Adrenal gland (tissue), 12 donors: Measurements from ENCODE around the gene PEX3. TPM values are rescaled to one million over a fixed set of nuclear protein-coding genes. Genes with fewer than 3 reads are reported as not detected.

ENCODE experiments used
- DNase-seq, 7 donors: peaks; one replicate each; pipeline ENCODE4 v3.0.0-alpha.2; 2019 to 2020
- H3K27ac ChIP-seq, 5 donors: fragments of 200-600 bp; sonication (generic) in 4 of 5; 1 replicate in 3 of 5; 2 replicates in 2 of 5; pipeline versions ENCODE4 v1.5.1 to v1.8.0; 2016 to 2020; ENCODE audit warnings: mild to moderate bottlenecking in 1 of 5
- H3K27me3 ChIP-seq: fragments of 200-600 bp; 2 replicates; pipeline ENCODE4 v1.8.0; 2021
- H3K36me3 ChIP-seq, 2 donors: fragments of 200-600 bp; replicated peaks in 1 of 2; 1 replicate in 1 of 2; 2 replicates in 1 of 2; pipeline versions ENCODE4 v1.5.1 to v1.8.0; 2018 to 2022
- H3K4me1 ChIP-seq, 2 donors: fragments of 200-600 bp; replicated peaks in 1 of 2; 1 replicate in 1 of 2; 2 replicates in 1 of 2; pipeline versions ENCODE4 v1.5.1 to v1.8.0; 2018 to 2021
- H3K4me3 ChIP-seq, 4 donors: fragments of 200-600 bp; sonication (generic) in 3 of 4; one replicate each; pipeline ENCODE4 v1.5.1; 2016 to 2018
- H3K9me3 ChIP-seq, 3 donors: fragments of 200-600 bp; sonication (generic) in 1 of 3; replicated peaks in 1 of 3; 1 replicate in 2 of 3; 2 replicates in 1 of 3; pipeline versions ENCODE4 v1.5.1 to v1.8.0; 2016 to 2021
- POLR2A ChIP-seq, 2 donors: fragments of 450-650 bp; IDR thresholded peaks; one replicate each; pipeline ENCODE4 v1.6.1; 2017; ENCODE audit warnings: antibody characterized with exemption in 2 of 2, mild to moderate bottlenecking in 2 of 2, moderate library complexity in 1 of 2
- WGBS, 4 donors: extraction: QIAGEN DNeasy Blood & Tissue Kit in 2 of 4; methylation state at CpG; one replicate each; pipeline versions ENCODE4 v1.1.5 to v1.1.7; 2013 to 2017; 5-methylcytosine and 5-hydroxymethylcytosine counted together
- intact Hi-C, 2 donors: fragments of 100-400 bp; cut with DNase I; formaldehyde crosslinking; loops; one replicate each; pipeline versions ENCODE4 v1.14.1 to v1.15.0; 2022 to 2023
- polyA plus RNA-seq, 3 donors: library from polyadenylated mRNA; stranded (reverse); fragments of 200-250 nt in 2 of 3; fragments of 350-450 nt in 1 of 3; fragmentation: Illumina TruSeq in 1 of 3; extraction: RNeasy Lipid Tissue Mini Kit (QIAGEN cat#74804) in 1 of 3; gene quantifications; one replicate each; pipeline ENCODE4 v1.2.3, GENCODE V29; 2013 to 2014
- total RNA-seq, 9 donors: library from RNA; depleted of rRNA in 4 of 9; stranded (reverse); fragments of >200 nt in 4 of 9; fragments of 120-200 nt in 1 of 9; fragmentation: NEBNext Ultra II Directional in 1 of 9; extraction: Animal tissue kit (Norgen Biotek cat#: 25700) in 1 of 9; gene quantifications; one replicate each; pipeline versions ENCODE4 v1.1.0 to v1.2.4, GENCODE V29; 2013 to 2023
- TF ChIP-seq, protein P1 (sequence below), 6 experiments: fragments of 450-650 bp in 4 of 6; fragments of 200-600 bp in 2 of 6; sonication (generic) in 1 of 6; IDR thresholded peaks; 1 replicate in 5 of 6; 2 replicates in 1 of 6; pipeline versions ENCODE4 v1.5.1 to v1.8.0; 2016 to 2021; ENCODE audit warnings: antibody characterized with exemption in 6 of 6, mild to moderate bottlenecking in 2 of 6, moderate library complexity in 1 of 6
- donor health status: healthy with polysubstance abuse.
- donor health status: Bipolar disorder and iron deficiency.
- donor health status: DM: yes; HTN: yes; CAD: no.
- donor health status: DM: no; HTN: no; CAD: no.
- donor health status: DM: no; HTN: no; CAD: no.
- donor health status: DM: yes; HTN: yes; CAD: no.

The PEX3 gene
- total and polyA plus RNA-seq, 12 donors: 16.3 to 165 (median 54.2) TPM

DNA sequence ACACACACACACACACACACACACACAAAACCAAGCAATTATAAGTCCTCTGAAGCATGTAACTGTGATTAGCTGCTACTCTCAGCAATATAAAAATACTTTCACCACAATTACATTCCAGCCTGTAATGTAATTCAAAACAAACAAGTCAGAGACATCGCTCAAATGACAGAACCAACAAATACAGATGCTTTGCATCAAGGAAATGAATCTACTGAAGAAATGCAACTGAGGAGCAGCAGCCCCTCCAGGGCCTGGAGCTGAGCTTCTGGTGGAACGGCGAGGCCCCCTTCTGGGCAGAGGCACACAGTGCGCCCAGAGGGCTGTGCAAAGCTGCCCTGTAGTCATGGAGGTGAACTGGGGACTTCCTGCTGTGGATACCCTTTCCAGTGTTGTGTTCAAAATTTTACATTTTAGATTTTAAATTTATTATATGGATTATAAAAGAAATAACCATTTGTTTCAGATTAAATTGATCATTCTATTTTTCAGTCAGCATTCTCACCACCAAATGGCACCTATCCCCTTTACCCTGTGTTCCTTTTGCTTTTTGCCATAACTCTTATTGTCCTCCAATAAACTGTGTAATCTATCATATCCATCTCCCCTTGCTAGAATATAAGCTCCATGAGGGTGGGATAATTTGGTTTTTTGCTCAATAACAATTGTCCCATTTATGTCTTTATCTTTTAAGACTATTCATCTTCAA lies 23.3 kb upstream of the PEX3 start:
- DNase-seq: peak; percentile 49 to 80 (median 72)
- H3K36me3 ChIP-seq: no peaks in the 10 kb centered on the region

DNA sequence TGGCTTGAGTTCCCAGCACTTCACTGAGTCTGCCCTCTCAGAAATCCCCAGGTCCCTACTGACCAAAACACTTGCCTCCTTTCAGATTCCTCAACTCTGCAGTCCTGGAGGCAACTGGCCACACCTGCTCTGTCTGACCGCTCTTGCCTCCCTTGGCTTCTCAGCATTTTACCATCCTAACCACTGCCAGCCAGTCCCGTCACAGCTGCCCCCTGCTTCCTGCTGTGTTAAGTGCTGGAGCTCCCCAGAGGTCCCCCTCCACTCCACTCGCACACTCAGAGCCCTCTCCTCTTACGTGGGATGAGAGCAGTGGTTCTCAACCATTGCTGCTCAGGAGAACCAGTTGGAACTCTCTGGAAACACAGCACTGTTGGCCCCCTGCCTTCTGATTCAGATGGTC lies 20.6 kb upstream of the PEX3 start:
- Histone ChIP-seq H3K4me3 (no peak overlapping the region), H3K36me3 (no peaks in the 10 kb centered on the region), H3K27me3 (no peaks in the 10 kb centered on the region), H3K9me3 (no peaks in the 10 kb centered on the region), H3K4me1 (no peaks in the 10 kb centered on the region), H3K27ac (no peak overlapping the region)
- no peak for DNase-seq
- 90 to 96% (median 95%) methylated on average over 4 of the region's 4 CpGs for WGBS, 4 donors
- intact Hi-C loops: loop anchor here (5.0 to 10.0 kb wide), 2 partner anchors 735 to 738 kb away; no protein-coding TSS in a partner anchor
- no peak for TF ChIP-seq POLR2A (IDR thresholded peaks at IDR 0.05)
- TF ChIP-seq, protein P1, sequence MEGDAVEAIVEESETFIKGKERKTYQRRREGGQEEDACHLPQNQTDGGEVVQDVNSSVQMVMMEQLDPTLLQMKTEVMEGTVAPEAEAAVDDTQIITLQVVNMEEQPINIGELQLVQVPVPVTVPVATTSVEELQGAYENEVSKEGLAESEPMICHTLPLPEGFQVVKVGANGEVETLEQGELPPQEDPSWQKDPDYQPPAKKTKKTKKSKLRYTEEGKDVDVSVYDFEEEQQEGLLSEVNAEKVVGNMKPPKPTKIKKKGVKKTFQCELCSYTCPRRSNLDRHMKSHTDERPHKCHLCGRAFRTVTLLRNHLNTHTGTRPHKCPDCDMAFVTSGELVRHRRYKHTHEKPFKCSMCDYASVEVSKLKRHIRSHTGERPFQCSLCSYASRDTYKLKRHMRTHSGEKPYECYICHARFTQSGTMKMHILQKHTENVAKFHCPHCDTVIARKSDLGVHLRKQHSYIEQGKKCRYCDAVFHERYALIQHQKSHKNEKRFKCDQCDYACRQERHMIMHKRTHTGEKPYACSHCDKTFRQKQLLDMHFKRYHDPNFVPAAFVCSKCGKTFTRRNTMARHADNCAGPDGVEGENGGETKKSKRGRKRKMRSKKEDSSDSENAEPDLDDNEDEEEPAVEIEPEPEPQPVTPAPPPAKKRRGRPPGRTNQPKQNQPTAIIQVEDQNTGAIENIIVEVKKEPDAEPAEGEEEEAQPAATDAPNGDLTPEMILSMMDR (IDR thresholded peaks at IDR 0.05): no peak

More for the DNA sequence above, 23.3 kb upstream of the PEX3 start:
- no peaks in the 10 kb centered on the region for H3K27me3 ChIP-seq
- H3K27ac ChIP-seq: no peak overlapping the region
- intact Hi-C loops: loop anchor here (5.0 to 10.0 kb wide), 2 partner anchors 732 to 735 kb away; no protein-coding TSS in a partner anchor
- 24 to 26% (median 26%) methylated on average over 4 of the region's 4 CpGs for WGBS, 4 donors
- no peaks in the 10 kb centered on the region for H3K9me3 ChIP-seq
- H3K4me1 ChIP-seq: no peaks in the 10 kb centered on the region
- TF ChIP-seq, protein P1 (IDR thresholded peaks at IDR 0.05): peak; percentile 75 to 92 (median 89)
- TF ChIP-seq POLR2A (IDR thresholded peaks at IDR 0.05): no peak
- no peak overlapping the region for H3K4me3 ChIP-seq

DNA sequence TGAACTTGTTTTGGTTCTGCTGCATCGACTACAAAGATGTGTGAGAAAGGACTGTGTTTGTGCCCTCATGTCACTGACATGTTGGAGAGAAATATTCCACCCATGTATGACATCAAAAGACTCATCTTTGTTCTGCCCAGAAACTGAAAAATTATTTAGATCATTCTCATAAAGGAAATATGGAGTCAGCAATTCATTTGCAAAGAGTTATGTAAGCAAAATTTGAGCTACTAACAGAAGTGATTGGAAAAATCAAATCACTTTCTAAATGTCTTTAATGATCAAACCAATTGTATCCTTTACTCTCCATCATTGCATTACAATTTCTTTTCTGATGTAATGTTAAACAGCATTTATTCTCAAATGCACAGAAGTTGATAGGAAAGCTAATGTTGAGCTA lies 19.4 kb upstream of the PEX3 start:
- Histone ChIP-seq H3K27me3 (no peaks in the 10 kb centered on the region), H3K36me3 (no peaks in the 10 kb centered on the region), H3K27ac (no peak overlapping the region), H3K9me3 (no peaks in the 10 kb centered on the region), H3K4me1 (no peaks in the 10 kb centered on the region), H3K4me3 (no peak overlapping the region)
- TF ChIP-seq POLR2A (IDR thresholded peaks at IDR 0.05): no peak
- TF ChIP-seq, protein P1 (IDR thresholded peaks at IDR 0.05): no peak
- no peak for DNase-seq
- intact Hi-C loops: no loop called here
- 73 to 86% (median 79%) methylated on average over 1 of the region's 1 CpG for WGBS, 4 donors

DNA sequence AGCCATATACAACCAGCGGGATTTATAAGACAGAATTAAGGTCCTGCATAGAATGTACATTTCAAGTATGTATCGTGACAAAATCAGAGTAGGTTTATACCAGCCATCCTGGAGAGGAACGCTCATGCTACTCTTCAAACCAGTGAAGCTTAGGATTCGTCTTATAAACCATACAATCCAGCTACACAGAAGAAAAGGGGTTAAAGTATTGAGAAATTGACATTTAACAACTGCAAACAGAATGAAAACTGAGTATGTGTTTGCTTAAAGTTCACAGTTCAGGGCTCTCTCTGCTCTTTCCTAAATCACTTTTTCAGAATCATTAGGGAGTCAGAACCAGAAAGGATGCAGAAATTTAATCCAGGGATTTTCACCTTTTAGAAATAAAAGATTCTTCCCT lies 18.0 kb upstream of the PEX3 start:
- no peaks in the 10 kb centered on the region for H3K27me3 ChIP-seq
- no peak for DNase-seq
- no peak for TF ChIP-seq POLR2A (IDR thresholded peaks at IDR 0.05)
- TF ChIP-seq, protein P1 (IDR thresholded peaks at IDR 0.05): no peak
- H3K36me3 ChIP-seq: no peaks in the 10 kb centered on the region
- no peaks in the 10 kb centered on the region for H3K4me1 ChIP-seq
- 90 to 96% (median 93%) methylated on average over 4 of the region's 4 CpGs for WGBS, 4 donors
- intact Hi-C loops: no loop called here
- no peaks in the 10 kb centered on the region for H3K9me3 ChIP-seq
- no peak overlapping the region for H3K27ac ChIP-seq
- H3K4me3 ChIP-seq: no peak overlapping the region
